CD4-positive, alpha-beta T cell treated with Interferon gamma for 1 hour (primary cell): Measurements from ENCODE around the gene NLK.
"Not testable (repeated sequence)": the region's sequence is repeated elsewhere in the genome, so short reads cannot be mapped to it uniquely, and the experiment has no call there.

ENCODE experiments used
- DNase-seq: peaks from one replicate; pipeline ENCODE4 v3.0.0-alpha.2; 2020

The NLK gene

DNA sequence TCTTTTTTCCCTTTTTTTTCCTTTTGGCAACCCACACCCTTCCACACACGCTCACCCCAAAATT, at the start of gene NLK:
TSS of gene NLK (plus strand) at position 21 of the 64 bp plus-strand sequence. CDS start 197 bp downstream, outside the sequence.
- no peak for DNase-seq

DNA sequence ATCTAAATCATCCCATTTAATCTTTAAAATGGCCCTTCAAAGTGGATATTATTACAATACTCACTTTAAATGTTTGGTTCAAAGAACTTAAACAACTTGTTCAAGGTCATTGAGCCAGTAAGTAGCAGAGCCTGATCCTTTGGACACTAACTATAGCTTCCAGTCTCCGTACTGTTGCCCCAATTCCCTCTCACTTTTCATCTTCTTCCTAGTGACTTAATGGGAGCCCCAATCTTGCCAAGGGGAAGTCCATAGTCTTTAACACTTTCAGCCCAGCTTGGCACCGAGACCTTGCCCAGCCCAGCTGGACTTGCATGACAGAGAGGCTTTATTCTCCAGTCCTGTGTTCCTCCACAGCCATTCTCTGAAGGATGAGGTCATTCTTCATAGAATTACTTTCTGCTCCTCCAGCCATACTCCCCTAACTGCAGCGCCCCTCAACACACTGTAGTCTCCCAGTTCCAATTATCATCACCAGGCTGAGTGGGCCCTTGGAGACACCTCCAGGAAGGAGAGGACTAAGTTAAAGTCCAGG, 49.2 kb upstream of the NLK start:
- no peak for DNase-seq

DNA sequence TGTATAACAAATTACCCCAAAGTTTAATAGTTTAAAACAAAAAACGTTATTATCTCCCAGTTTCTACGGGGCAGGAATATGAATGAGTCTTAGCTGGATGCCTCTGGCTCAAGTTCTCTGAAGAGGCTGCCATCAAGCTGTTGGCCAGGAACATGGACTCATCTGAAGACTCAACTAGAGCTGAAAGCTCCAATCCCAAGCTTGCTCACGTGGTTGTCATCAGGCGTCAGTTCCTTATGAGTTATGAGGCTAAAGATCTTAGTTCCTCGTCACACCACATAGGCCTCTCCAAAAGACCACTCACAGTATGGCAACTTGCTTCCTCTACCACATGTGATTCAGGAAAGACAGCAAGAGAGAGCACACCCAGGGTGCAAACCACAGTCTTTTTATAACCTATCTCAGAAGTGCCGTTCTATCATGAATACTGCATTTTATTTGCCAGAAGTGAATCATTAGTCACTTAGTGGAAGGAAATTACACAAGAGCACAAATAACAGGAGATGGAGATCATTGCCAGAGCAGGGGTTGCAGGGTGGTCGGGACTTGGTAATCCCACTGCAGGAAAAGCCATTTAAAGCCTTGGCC, 48.7 kb upstream of the NLK start:
- DNase-seq: no peak

DNA sequence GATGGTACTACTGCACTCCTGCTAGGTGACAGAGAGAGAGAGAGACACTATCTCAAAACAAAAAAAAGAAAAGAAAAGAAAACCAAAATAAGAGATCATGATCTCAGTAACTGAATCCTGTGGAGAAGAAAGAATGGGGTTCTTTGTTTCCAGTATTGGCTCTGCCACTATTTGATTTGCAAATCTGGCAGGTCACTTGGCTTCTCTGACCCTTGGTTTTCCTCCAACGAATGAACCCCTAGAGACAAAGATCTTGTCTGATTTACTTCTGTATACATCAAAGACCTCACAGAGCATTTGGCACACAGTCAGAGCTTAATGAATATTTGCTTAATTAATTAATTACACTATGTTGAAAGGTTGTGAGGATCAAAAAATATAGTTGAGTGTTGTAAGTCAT, 47.9 kb upstream of the NLK start:
- no peak for DNase-seq

DNA sequence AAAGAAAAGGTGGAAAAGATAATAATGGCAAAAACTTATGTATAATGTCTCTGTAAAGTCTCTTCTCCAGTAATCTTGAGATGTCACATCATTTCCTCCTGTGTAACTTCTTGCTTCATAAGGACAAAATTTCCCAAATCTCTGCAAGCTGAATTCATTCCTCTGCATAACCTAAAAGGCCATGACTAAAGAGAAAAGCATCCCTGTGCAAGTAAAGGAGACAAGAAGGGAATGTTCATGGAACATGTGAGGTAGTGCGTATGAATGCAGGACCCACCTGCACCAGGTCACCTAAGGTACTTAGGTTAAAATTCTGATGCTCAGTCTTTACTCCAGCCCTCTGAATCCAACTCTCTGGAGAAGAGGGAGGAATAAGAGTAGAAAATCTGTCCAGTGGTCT, 46.9 kb upstream of the NLK start:
- no peak for DNase-seq

DNA sequence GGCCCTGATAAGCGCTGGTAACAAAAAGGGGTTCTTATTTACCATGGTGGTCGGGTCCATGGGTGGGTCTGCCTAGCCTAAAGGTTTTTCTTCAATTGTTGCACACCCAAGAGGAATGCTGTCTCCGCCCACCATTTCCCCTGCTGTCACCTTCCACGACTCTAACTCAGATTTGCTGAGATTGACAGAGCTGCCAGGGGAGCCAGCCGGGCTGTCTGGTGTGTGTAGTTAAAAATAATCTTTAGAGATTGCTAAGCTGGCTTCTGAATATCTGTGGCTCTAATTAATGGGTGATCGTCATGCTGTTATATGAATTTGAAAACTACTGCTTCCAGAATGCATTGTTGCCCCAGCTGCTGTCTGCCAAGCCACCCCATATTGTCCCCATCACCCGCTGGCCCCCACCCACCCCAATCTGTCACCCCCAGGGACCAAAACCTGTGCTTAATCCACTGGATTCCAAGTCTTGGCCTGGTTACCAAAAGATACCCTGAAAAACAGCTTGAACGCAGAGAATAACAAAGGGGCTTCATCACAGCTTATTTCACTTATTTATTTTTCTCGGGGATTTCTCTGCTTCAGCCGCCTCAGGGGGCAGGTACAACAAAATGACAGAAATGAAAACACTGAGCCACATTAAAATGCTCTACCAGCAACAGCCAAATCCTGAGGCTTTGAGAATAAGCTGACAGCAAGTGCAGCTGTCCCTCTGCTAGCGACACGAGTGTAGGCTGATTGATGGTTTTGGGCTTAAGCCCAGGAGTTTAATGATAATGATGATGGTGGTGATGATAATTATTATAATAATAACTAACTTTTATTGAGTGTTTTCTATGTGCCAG, 46.1 kb upstream of the NLK start:
- DNase-seq: no peak

DNA sequence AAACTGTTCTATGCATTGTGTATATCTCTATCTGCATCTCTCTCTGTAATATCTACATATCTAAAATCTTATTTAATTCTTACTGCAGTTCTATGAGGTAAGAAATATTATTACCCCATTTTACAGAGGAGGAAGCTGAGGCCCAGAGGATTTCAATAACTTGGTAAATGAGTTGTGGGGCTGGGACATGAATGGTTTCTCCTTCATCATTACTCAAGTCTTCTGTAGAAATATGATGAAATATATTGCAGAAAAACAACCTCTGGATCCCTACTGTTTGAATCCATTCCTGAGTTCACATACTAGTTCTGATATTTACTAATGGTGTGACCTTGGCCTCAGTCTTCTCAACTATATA, 45.5 kb upstream of the NLK start:
- no peak for DNase-seq

DNA sequence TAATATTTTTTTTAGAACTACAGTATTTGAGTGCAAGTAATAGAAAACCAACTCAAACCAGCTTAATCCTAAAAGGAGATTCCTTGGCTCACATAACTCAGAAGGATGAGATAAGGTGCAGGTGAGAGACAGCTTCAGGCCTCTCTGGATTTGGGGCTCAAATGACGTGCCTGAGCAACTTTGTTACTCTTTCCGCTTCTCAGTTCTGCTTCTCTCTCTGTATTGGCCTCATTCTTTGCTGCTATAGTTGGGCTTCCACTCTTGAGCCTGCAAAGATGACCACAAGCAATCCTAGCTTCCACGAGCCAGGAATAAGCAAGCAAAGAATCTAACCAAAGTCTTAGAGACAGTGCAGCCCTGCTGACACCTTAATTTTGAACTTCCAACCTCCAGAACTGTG, 45.0 kb upstream of the NLK start:
- no peak for DNase-seq

DNA sequence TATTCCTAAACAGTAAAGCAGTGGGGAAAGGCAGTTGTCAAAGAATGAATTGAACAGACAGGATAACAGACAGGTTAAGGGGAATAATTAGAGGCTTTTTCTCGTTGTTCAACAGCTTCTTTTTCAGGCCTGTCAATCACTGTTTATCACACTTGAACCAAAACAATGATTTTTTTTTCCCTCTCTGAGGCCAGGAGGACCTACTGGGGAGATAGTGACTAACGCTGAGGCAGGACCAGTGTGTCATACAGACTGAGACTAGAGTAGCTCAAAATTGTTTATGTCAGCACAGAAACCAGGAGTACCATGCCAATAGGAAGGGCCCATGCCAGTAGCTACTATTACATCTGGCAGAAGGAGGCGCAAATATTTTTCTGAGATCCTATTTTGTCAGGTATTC, 41.3 kb upstream of the NLK start:
- DNase-seq: no peak

DNA sequence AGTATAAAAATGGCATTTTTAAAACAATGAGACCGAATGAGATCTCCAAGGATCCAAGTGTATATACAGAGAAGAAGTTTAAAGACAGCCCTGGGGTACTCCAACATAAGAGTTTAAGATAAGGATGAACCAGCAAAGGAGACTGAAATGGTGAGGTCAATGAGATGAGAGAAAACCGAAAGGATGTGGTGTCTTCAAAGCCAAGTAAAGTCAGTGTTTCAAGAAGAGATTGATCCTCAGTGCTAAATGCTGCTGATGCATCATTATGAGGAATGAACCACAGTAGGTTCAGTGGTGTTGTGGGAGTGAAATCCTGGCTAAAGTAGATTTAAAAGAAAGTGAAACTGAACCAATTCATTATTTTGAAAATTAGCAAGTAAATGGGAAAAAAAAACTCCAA, 38.1 kb upstream of the NLK start:
- no peak for DNase-seq

DNA sequence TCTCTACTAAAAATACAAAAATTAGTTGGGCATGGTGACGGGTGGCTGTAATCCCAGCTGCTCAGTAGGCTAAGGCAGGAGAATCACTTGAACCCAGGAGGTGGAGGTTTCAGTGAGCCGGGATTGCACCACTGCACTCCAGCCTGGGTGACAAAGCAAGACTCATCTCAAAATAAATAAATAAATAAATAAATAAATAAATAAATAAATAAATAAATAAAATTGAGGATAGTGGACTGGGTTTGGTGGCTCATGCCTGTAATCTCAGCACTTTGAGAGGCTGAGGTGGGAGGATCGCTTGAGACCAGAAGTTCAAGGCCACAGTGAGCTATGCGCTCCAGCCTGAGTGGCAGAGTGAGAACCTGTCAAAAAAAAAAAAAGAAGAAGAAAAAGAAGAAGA, 34.6 kb upstream of the NLK start:
- not testable (repeated sequence) for DNase-seq

DNA sequence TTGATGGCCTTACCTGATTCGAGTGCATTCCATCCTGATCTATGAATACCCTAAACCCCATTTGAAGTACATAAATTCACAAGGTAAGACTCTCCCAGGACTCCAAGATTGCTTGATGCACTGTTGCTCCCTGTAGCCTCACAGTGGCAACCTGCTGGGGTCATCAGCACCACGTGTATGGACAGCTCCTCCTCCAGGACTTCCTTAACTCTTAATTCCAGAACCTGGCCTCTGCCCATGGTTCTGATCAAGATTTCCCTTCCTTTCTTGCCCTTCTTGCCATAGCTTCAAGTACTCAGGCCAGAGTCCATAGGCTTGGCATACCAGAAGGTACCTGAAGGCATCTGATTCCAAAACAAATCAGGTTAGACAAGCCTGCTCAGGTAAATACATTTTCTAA, 34.0 kb upstream of the NLK start:
- DNase-seq: no peak

DNA sequence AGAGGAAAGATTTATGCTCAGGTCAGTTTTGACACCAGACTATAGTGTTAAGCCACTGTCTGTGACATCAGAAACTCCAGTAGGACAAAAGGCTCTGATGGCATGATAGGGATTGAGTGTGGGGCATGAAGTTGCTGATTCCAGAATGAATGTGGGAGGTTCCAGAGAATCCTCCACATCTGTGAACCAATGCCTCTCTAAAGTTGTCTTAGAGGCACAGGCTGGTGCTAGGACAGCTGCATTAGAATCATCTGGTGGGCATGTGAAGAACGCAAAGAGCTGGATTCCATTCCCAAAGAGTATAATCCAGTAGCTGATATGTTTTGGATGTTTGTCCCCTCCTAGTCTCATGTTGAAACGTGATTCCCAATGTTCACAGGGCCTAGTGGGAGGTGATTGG, 32.1 kb upstream of the NLK start:
- DNase-seq: no peak

DNA sequence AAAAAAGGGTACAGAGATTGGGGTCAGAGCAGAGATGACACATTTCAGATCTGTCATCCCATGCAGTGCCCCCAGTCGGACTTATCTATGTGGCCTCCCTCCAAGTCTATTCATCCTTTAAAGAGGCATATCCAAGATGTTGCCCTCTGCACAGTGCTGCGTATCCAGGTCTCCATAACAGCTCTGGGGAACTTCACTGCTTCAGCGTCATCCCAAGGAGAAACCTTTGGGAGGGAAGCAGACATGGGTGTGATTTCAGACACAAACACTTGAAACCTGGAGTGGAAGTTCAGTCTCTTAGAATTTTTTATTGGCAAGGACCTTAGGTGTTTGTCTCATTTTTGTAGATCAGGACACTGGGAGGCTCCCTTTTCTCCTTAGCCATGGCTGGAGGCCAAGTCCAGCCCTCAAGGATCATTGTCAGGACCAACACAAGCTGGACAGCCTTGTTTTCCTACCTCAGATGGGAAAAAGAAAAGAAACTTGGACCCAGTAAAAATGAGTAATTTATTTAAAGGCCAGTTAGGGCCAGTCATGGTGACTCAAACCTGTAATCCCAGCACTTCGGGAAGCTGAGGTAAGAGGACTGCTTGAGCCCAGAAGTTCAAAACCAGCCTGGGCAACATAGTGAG, 23.9 kb upstream of the NLK start:
- DNase-seq: no peak

DNA sequence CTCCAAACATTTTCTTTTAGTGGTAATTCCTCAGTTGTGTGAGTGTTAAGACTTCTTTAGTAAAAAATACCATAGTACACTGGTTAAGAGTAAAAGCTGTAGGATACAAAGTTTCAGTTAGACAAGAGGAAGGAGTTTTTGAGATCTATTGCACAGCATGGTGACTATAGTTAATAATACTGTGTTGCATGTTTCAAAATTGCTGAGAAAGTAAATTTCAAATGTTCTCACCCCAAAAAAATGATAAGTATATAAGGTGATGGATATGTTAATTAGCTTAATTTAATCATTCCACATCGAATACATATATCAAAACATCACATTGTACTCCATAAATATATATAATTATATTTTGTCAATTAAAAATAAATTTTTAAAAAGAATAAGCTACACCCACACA, 22.0 kb upstream of the NLK start:
- no peak for DNase-seq

DNA sequence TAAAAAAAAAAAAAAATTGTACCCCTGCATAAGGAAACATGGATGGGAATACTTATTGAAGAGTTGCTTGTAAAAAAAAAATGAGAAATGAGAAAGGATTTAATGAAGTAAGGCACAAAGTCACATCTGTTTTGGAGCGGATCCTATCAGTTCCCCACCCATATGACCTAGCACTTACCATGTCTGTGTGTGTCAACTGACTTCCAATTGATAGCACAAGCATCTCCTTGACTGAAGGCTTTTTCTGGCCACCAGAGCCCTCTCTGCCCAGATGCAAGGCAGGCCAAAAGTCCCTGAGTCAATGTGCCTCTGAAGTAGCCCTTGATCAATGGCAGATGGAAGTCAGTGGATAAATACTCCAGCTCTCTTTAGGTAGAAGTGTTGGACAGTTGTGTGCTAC, 13.4 kb upstream of the NLK start:
- no peak for DNase-seq

DNA sequence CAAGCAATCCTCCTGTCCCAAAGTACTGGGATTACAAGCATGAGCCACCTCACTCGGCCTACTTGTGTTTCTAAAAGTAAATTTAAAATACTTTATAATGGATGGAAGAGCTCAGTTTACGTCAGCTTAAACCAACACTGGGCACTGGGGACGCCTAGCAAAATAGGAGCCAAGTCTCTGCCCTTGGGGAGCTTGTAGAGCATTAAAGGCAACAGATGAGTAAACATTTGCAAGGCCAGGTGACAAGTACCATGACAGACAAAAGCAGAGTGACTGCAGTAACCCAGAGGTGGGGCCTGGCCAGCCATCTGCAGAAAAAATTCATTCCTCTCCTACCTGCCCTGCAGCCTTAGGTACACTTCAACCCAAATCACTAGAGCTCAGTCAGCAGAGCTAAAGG, 12.1 kb upstream of the NLK start:
- no peak for DNase-seq

DNA sequence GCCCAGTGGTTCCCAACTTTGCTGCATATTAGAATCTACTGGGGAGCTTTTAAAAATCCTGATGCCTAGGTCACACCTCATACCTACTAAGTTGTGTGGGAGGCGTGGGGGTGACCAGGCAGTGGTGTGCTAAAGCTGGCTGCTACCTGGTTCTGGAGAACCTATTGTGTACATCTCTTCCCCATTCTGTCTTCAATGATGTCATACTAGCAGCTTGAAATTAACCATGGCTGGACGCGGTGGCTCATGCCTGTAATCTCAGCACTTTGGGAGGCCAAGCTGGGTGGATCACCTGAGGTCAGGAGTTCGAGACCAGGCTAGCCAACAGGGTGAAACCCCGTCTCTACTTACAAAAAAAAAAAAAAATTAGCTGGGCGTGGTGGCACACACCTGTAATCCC, 11.3 kb upstream of the NLK start:
- no peak for DNase-seq

DNA sequence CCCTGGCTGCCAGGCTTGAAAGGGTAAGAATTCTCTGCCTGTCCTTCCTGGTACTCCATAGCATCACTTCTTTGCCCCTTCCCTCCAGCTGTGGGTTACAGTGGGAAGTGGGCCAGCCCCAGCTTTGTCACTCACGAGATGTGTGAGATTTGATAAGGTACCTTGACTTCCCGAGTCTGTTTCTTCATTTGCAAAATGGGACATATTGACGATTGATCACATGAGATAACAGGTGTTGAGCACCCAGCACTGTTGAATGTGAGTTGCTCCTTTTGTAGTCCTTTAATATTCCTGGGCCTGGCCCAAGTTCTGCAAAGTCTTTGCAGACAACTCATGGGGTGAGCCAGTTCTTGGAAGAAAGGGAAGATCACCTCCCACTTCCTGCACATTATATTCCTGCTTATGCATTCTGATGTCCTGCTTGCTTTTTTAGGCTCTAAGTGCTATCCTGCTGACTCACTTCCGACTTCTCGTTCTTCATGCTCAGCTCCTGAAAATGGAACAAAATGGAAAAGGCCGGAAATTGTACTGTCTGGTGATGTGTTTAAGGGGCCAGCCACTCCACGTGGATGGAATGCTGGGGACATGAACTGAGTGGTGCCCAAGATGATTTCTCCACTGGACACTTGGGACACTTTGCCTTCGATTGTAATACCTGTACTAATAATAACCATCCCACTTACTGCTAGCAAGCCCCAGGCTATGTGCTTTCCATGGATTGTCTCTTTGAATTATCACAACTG, 8.3 kb upstream of the NLK start:
- DNase-seq: no peak

DNA sequence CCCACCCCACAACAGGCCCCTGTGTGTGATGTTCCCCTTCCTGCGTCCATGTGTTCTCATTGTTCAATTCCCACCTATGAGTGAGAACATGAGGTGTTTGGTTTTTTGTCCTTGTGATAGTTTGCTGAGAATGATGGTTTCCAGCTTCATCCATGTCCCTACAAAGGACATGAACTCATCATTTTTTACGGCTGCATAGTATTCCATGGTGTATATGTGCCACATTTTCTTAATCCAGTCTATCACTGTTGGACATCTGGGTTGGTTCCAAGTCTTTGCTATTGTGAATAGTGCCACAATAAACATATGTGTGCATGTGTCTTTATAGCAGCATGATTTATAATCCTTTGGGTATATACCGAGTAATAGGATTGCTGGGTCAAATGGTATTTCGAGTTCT, 7.0 kb upstream of the NLK start:
- not testable (repeated sequence) for DNase-seq

DNA sequence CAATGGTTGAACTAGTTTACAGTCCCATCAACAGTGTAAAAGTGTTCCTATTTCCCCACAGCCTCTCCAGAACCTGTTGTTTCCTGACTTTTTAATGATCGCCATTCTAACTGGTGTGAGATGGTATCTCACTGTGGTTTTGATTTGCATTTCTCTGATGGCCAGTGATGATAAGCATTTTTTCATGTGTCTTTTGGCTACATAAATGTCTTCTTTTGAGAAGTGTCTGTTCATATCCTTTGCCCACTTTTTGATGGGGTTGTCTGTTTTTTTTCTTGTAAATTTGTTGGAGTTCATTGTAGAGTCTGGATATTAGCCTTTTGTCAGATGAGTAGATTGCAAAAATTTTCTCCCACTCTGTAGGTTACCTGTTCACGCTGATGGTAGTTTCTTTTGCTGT, 6.6 kb upstream of the NLK start:
- not testable (repeated sequence) for DNase-seq

DNA sequence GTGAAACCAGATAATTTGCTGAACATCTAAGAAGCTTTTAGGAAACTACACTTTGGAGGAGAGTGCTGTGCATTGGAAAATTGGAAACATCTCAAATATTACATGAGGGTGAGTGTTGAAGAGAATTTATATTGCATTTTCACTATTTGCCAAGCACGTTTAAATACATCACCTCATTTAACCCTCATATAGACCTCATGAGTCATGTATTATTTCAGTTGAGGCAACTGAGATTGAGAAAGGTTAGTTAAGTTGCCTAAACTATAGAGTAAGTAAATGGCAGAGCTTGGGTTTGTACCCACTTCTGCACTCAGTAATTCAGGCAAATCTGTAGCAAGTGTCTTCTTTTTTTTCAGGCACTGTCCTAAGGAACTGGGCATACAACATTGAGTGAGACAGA, 3.7 kb upstream of the NLK start:
- no peak for DNase-seq

DNA sequence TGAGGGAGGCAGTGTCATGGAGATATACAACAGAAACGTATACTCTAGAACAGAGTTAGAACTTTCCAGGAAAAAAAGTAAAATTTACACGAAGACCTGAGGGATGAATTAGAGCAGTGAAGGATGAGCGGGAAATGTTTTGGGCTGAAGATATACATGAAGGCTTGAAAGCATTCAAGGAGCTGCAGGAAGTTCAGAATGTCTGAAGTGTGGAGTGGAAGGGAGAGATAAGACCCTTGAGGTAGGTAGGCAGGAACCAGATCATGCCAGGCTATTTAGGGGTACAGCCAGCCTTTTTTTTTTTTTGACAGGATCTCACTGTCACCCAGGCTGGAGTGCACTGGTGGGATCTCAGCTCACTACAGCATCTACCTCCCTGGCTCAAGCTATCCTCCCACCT, 3.2 kb upstream of the NLK start:
- DNase-seq: no peak

DNA sequence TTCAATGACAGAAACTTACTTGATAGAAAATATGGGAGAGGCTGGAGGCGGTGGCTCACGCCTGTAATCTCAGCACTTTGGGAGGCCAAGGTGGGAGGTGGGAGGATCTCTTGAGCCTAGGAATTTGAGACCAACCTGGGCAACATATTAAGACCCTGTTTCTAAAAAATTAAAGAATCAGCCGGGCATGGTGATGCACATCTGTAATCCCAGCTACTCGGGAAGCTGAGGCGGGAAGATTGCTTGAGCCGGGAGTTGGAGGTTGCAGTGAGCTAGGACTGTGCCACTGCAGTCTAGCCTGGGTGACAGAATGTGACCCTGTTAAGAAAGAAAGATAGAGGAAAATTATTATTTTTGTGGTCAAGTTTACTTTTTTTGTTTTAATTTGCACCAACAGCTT, 2.1 kb upstream of the NLK start:
- DNase-seq: no peak
